A673 (cell line): ENCODE data around the gene TGM2.

Source experiments
- CTCF ChIP-seq: fragments of 300-800, 200-600 bp; sonication (generic); conservative IDR thresholded peaks from 2 replicates; pipeline ENCODE4 v1.5.1; 2017; ENCODE audit warnings: low read depth, mild to moderate bottlenecking, antibody characterized with exemption, low read length, moderate library complexity, mixed read lengths
- EZH2 ChIP-seq: fragments of 200-600 bp; sonication (generic); IDR thresholded peaks from 2 replicates; pipeline ENCODE4 v1.6.1; 2017; ENCODE audit warnings: borderline replicate concordance, low read depth, mild to moderate bottlenecking, mixed read lengths, antibody characterized with exemption, low read length; ENCODE audit not compliant: poor library complexity, severe bottlenecking

- TF ChIP-seq CTCF (no peak), EZH2 (no peak)
These were observed 34.1 kb downstream of the TGM2 start for GRCh38 chr20:38130687-38131587.
